Endometrium (tissue), 2 donors: ENCODE results near the gene RNPEPL1.
"Not testable (repeated sequence)": the region's sequence is repeated elsewhere in the genome, so short reads cannot be mapped to it uniquely, and the experiment has no call there.

Experiments used
- FAIRE-seq: peaks from 2 replicates; lab custom pipeline; 2012; peaks lifted over from hg19 to GRCh38; lab: Jason Lieb, UNC
- donor health status: control.
- donor health status: control.

RNPEPL1 gene

GRCh38 chr2:240567872-240568677 lies at the start of gene RNPEPL1:
Gene RNPEPL1 (plus strand): TSS chr2:240568484. CDS start chr2:240568587, 103 bp downstream.
- no peak for FAIRE-seq

GRCh38 chr2:240518981-240519380 lies 49.3 kb upstream of the RNPEPL1 start:
- FAIRE-seq = no peak

- FAIRE-seq = no peak
Measured at GRCh38 chr2:240519396-240520129, 48.7 kb upstream of the RNPEPL1 start.

GRCh38 chr2:240520130-240520973 lies 47.9 kb upstream of the RNPEPL1 start:
- FAIRE-seq = no peak

- FAIRE-seq = no peak
Measured at GRCh38 chr2:240520974-240521350, 47.3 kb upstream of the RNPEPL1 start.

GRCh38 chr2:240521885-240522284 lies 46.4 kb upstream of the RNPEPL1 start:
- not testable (repeated sequence) for FAIRE-seq

- FAIRE-seq = no peak
Measured at GRCh38 chr2:240522406-240522805, 45.9 kb upstream of the RNPEPL1 start.

- FAIRE-seq = no peak
Measured at GRCh38 chr2:240523451-240524281, 44.6 kb upstream of the RNPEPL1 start.

- no peak for FAIRE-seq
Measured at GRCh38 chr2:240524963-240525718, 43.1 kb upstream of the RNPEPL1 start.

- FAIRE-seq = no peak
Measured at GRCh38 chr2:240525802-240526201, 42.5 kb upstream of the RNPEPL1 start.

GRCh38 chr2:240526521-240526920 lies 41.8 kb upstream of the RNPEPL1 start:
- no peak for FAIRE-seq

- no peak for FAIRE-seq
Measured at GRCh38 chr2:240527153-240527750, 41.0 kb upstream of the RNPEPL1 start.

- no peak for FAIRE-seq
Measured at GRCh38 chr2:240528406-240529040, 39.8 kb upstream of the RNPEPL1 start.

GRCh38 chr2:240529344-240529999 lies 38.8 kb upstream of the RNPEPL1 start:
- FAIRE-seq = no peak

- no peak for FAIRE-seq
Measured at GRCh38 chr2:240530181-240530580, 38.1 kb upstream of the RNPEPL1 start.

- no peak for FAIRE-seq
Measured at GRCh38 chr2:240531038-240531437, 37.2 kb upstream of the RNPEPL1 start.

GRCh38 chr2:240532031-240532775 lies 36.1 kb upstream of the RNPEPL1 start:
- no peak for FAIRE-seq

- no peak for FAIRE-seq
Measured at GRCh38 chr2:240538031-240538780, 30.1 kb upstream of the RNPEPL1 start.
